22Rv1 (cell line): ENCODE results near the gene CDKN1C.
A peak's percentile ranks its signal among the peaks of the same experiment; 100 is the strongest.

Experiments used
- H3K27ac ChIP-seq: fragments of 450-650 bp; 2 replicates; pipeline ENCODE4 v1.5.1; 2017
- ZFX ChIP-seq: fragments of 450-650 bp; IDR thresholded peaks from 2 replicates; pipeline ENCODE4 v1.6.1; 2017; ENCODE audit warnings: antibody characterized with exemption, borderline replicate concordance
- TF ChIP-seq, protein P1 (sequence below): fragments of 450-650 bp; IDR thresholded peaks from 2 replicates; pipeline ENCODE4 v1.5.1; 2017; ENCODE audit warnings: mild to moderate bottlenecking

CDKN1C gene

DNA sequence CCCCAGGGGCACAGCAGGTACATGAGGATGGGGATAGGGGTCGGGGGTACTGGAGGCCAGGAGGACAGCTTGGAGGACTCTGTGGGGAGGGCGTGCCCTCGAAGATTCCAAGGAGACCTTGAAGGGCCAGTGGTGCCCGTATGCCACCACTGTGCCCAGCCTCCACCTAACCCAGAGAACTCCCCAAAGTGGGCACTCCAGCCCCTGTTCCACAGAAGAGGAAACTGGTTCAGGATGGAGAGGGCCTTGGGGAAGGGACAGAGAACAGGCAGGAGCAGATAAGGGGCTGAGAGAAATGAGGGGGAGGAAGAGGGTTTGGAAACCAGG lies 45.8 kb upstream of the CDKN1C start:
- H3K27ac ChIP-seq = peak overlapping the region; percentile 79; the same call in 1 of the 2 replicates
- no peak for TF ChIP-seq ZFX
- TF ChIP-seq, protein P1, sequence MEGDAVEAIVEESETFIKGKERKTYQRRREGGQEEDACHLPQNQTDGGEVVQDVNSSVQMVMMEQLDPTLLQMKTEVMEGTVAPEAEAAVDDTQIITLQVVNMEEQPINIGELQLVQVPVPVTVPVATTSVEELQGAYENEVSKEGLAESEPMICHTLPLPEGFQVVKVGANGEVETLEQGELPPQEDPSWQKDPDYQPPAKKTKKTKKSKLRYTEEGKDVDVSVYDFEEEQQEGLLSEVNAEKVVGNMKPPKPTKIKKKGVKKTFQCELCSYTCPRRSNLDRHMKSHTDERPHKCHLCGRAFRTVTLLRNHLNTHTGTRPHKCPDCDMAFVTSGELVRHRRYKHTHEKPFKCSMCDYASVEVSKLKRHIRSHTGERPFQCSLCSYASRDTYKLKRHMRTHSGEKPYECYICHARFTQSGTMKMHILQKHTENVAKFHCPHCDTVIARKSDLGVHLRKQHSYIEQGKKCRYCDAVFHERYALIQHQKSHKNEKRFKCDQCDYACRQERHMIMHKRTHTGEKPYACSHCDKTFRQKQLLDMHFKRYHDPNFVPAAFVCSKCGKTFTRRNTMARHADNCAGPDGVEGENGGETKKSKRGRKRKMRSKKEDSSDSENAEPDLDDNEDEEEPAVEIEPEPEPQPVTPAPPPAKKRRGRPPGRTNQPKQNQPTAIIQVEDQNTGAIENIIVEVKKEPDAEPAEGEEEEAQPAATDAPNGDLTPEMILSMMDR = no peak

DNA sequence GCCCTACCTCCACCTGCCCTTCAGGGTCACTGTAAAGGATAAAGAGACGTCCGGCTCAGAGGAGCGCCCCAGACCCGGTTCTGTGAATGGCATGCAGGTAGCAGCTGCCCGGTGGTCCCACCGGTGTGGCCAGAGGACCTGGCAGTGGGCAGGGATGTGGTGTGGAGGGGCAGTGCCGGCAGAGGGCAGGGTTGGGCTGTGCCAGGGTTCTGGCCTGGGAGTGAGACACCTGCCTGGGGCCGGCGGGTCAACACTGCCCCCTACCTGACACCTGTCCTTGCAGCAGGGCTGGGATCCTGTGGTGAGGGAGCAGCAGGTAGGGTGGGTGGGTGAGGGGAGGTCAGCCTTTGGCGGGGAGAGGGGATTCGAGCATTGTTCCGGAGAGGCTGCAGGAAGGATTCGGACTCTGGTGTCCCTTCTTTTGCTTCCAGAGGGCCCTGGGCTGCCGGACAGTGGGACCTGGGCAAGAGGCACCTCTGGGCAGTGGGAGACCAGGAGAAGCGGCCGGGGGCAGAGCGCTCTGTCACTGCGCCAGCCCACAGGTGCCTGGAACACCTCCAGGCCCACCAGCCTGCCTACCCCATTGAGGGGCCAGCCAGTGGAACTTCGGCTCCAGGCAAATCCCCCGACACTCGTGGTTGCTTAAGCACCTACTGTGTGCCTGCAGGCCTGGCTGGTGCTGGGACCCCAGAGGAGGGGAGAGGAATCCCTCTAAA lies 45.3 kb upstream of the CDKN1C start:
- peak overlapping the region; percentile 96 for H3K27ac ChIP-seq
- TF ChIP-seq, protein P1 = peak; percentile 98
- TF ChIP-seq ZFX = no peak

DNA sequence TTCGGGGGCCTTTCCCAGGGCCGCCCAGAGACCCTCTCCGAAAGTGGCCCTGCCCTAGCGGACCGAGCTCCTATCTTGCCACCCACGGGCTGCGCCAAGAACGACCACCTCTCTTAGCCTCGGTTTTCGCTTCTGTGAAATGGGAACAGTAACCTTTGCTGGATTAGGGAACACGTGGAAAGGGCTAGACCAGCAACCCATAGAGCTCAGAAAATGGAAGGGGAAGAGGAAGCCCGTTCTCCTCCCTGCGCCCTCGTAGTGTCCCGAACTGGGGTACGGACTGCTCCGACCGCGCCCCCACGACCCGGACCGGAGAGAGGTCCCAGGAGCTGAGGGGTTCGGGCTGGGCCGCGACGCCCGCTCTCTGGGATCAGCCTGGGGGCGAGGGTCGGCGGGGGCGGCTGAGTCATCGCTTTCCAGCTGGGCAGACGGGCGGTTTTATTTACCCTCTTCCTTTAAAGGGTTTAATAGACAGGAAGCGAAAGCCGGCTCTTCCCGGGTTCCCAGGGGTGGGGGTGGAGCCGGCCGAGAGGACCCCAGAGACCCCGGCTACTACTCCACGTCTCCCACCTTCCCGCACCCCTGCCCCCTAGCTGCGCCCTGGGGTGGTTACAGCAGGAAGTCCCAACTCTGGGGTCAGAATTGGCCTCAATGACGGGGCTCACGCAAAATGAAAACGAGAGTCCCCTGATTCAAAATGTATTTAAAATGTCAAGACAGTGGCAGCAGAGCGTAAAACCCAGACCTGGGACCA lies 44.6 kb upstream of the CDKN1C start:
- H3K27ac ChIP-seq = peak overlapping the region; percentile 96

DNA sequence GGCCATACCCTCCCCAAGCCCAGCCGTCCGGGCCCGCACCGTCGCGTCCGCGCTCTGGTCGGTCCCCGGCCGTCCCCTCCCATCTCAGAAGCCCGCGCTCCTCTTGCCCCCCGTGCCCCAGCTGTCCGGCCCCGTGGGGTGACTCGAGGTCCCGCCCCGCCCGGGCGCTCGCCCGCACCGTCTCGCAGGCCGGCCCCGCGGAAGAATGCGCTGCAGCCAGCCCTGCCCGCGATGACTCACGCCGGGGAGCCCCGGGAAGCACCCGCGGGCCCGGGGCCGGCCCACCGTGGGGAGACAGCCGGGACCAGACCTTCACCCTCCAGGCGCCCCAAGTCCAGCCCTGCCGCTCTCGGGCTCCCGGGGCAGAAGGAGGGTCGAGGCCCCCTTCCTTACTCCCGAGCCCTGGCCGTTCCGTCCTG lies 44.0 kb upstream of the CDKN1C start:
- peak overlapping the region; percentile 96 for H3K27ac ChIP-seq
- TF ChIP-seq, protein P1 = no peak

More for the DNA sequence above, 44.6 kb upstream of the CDKN1C start:
- TF ChIP-seq ZFX = no peak

DNA sequence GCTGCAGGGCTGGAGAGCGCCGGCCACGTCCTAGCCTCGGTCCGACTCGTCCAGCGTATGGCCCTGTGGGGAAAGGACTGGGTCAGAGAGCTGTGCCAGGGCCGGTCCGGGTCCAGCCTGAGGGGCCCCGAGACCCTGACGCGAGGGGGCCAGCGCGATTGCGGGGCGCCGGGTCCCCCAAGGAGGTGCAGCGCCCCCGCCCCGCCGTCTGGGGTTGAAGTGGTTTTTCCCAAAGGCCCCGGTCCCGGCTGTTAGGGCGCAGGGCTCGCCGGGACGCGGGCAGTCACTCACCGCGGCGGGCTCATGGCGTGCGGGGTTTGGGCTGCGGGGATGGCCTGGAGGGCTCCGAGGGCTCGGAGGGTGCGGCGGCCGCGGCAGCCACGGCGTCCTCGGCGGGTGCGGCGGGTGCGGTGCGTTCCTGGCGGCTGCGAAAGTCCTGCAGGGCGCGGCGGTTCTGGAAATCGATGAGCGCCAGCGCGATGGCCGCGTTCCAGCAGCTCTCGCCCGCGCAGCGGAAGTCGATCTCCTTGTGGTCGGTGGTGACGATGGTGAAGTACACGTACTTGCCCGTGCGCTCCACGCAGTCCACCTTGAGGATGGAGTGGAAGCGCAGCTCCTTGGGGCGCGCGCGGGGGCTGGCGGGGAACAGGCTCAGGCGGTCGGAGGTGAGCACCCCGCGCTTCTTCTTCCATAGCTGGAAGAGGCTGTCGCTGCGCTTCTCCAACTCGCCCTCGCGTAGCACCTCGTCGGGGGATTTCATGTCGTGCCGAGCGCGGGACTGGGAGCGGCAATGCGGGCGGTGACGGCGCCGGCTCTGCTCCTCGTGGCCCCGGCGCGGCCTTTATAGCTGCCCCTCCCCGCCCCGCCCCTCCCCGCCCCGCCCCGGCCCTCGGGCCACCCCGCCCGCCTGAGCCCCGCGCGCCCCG lies 43.3 kb upstream of the CDKN1C start, which contains the start of gene PHLDA2:
Gene PHLDA2 (minus strand): TSS at position 816 of the 926 bp plus-strand sequence. CDS start 56 bp downstream, at position 760.
- TF ChIP-seq, protein P1 = peak; percentile 16; the same call in 1 of the 2 replicates
- TF ChIP-seq ZFX = no peak
- H3K27ac ChIP-seq = peak within 1 kb of the TSS; percentile 96

DNA sequence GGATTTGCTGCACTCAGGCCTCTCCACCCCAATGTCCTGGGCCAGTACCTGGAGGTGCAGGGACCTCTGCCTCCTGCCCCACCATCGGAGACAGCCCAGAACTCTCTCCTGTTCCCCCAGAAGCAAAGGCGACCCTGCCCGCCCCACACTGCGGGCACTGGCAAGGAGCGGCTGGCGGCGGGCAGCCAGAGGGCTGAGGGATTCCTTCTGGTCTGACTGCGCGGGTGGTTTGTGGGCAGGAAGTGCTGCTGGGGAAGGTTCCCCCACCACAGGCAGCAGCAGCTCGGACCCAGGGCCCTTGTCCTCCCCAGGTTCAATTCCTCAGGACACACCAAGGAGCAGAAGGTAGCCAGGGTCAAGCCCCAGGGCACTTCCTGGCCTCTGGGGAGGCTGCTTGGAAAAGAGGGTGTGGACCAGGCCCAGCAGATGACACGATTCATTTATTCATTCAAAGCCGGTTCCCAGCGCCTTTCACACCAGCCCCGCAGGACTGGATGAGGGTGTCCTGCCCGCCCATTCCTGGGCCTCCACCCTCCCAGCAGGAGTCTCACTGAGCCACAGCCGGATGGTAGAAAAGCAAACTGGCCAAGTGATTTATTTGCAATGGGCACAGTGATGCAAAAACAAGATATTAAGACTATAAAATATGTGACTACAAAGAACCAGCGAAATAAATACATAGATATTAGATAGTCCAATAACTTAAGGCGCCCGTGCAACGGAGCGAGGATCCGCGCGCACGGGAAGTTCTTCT lies 42.5 kb upstream of the CDKN1C start:
- TF ChIP-seq, protein P1 = no peak
- no peak for TF ChIP-seq ZFX
- peak overlapping the region; percentile 96 for H3K27ac ChIP-seq
